Measurements from ENCODE around the gene NKX1-2. TPM values are rescaled to one million over a fixed set of nuclear protein-coding genes. Genes with fewer than 3 reads are reported as not detected.

NKX1-2 gene
- total RNA-seq, 1 experiment from 2014 or later: 0.36 TPM

DNA sequence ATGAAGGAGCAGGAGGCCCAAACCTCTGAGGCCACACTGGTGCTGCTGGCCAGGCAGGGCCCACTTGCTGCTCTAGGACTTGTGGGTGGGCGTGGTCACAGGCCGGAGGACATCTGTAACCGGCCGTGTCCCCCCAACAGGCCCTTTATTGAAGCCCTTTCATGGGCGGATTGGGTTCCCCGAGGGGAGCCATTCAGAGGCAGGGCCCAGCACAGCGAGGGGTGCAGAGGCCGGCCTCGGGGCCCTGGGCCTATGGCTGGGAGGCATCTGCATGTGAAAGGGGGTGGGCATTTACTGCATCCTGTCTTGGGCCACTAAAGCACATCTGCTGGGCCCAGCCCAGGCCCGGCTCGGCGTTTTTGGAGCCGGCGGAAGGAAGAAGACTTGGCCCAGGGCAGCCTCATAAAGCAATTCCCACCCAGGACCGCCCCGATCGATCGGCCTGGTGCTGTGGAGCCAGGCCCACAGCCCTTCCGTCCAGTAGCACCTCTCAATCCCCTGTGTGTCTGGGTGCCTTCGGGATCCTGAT is 20.2 kb upstream of the NKX1-2 start:
- ChIA-PET CTCF (no interaction called here), POLR2A (ENCODE audit: unreplicated experiment) (no interaction called here)
- no peak for ATAC-seq
- intact Hi-C loops (cut with micrococcal nuclease): no loop called here
- H3K36me3 ChIP-seq (ENCODE audit: low read depth, low read length): no peaks in the 10 kb centered on the region
- no peak for TF ChIP-seq EZH2phosphoT487 (IDR thresholded peaks at IDR 0.05; ENCODE audit: borderline replicate concordance, low read length)
- TF ChIP-seq EZH2 (IDR thresholded peaks at IDR 0.05; ENCODE audit: low read length, unreplicated experiment): no peak
- TF ChIP-seq, protein P1, sequence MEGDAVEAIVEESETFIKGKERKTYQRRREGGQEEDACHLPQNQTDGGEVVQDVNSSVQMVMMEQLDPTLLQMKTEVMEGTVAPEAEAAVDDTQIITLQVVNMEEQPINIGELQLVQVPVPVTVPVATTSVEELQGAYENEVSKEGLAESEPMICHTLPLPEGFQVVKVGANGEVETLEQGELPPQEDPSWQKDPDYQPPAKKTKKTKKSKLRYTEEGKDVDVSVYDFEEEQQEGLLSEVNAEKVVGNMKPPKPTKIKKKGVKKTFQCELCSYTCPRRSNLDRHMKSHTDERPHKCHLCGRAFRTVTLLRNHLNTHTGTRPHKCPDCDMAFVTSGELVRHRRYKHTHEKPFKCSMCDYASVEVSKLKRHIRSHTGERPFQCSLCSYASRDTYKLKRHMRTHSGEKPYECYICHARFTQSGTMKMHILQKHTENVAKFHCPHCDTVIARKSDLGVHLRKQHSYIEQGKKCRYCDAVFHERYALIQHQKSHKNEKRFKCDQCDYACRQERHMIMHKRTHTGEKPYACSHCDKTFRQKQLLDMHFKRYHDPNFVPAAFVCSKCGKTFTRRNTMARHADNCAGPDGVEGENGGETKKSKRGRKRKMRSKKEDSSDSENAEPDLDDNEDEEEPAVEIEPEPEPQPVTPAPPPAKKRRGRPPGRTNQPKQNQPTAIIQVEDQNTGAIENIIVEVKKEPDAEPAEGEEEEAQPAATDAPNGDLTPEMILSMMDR (conservative IDR thresholded peaks at IDR 0.05; ENCODE audit: low read depth, low read length): no peak
- no peak for DNase-seq
- no peaks in the 10 kb centered on the region for H3K79me2 ChIP-seq (ENCODE audit: low read length)
- no peak overlapping the region for H3K27ac ChIP-seq (ENCODE audit: low read length)
- no peaks in the 10 kb centered on the region for H3K9me2 ChIP-seq (replicated peaks; ENCODE audit: low read length)
- no peaks in the 10 kb centered on the region for H3K4me1 ChIP-seq (ENCODE audit: insufficient read depth, low read length)
- H3F3A ChIP-seq (ENCODE audit: low read length, unreplicated experiment): no peaks in the 10 kb centered on the region
- BruUV-seq (replicated peaks): no TSS peak
- H3K9me3 ChIP-seq (ENCODE audit: low read length): no peaks in the 10 kb centered on the region
- no peak overlapping the region for H2AFZ ChIP-seq (ENCODE audit: low read length)
- no peak overlapping the region for H3K9ac ChIP-seq (ENCODE audit: low read length)
- H3K4me3 ChIP-seq (ENCODE audit: low read length): no peak overlapping the region
- no peak overlapping the region for H3K4me2 ChIP-seq (ENCODE audit: low read length)
- H4K20me1 ChIP-seq (ENCODE audit: low read length): no peaks in the 10 kb centered on the region
- H3K27me3 ChIP-seq (ENCODE audit: low read length): no peaks in the 10 kb centered on the region

DNA sequence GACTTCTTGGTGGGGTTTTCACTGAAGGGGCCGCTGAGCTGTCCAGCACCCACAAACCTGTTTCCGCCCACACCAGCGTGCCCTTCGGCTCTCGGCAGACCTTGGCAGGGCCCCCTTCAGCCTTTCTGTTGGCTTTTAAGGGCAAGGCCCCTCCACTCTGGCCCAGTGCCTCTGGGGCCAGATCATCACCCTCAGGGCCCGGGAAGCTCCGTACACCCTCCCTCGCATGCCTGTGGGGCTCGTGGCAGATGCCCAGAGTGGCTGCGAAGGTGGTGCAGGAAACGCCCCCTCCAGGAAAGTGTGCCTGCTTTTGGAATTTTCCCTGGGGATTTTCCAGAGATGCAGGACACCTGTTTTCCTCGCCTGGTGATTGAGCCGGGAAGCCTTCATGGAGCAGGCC is 18.8 kb upstream of the NKX1-2 start:
- H3K4me2 ChIP-seq (ENCODE audit: low read length): no peak overlapping the region
- H3K27ac ChIP-seq (ENCODE audit: low read length): no peak overlapping the region
- H3K9me3 ChIP-seq (ENCODE audit: low read length): no peaks in the 10 kb centered on the region
- H3K9ac ChIP-seq (ENCODE audit: low read length): no peak overlapping the region
- no peaks in the 10 kb centered on the region for H3K79me2 ChIP-seq (ENCODE audit: low read length)
- no peak overlapping the region for H2AFZ ChIP-seq (ENCODE audit: low read length)
- TF ChIP-seq, protein P1 (conservative IDR thresholded peaks at IDR 0.05; ENCODE audit: low read depth, low read length): no peak
- H3K4me3 ChIP-seq (ENCODE audit: low read length): no peak overlapping the region
- ATAC-seq: no peak
- H3K36me3 ChIP-seq (ENCODE audit: low read depth, low read length): no peaks in the 10 kb centered on the region
- H3F3A ChIP-seq (ENCODE audit: low read length, unreplicated experiment): no peaks in the 10 kb centered on the region
- H3K27me3 ChIP-seq (ENCODE audit: low read length): no peaks in the 10 kb centered on the region
- intact Hi-C loops (cut with micrococcal nuclease): no loop called here
- CTCF ChIA-PET: no interaction called here
- H4K20me1 ChIP-seq (ENCODE audit: low read length): no peaks in the 10 kb centered on the region
- POLR2A ChIA-PET (ENCODE audit: unreplicated experiment): no interaction called here
- DNase-seq: no peak
- H3K9me2 ChIP-seq (replicated peaks; ENCODE audit: low read length): no peaks in the 10 kb centered on the region
- H3K4me1 ChIP-seq (ENCODE audit: insufficient read depth, low read length): no peaks in the 10 kb centered on the region
- no TSS peak for BruUV-seq (replicated peaks)

DNA sequence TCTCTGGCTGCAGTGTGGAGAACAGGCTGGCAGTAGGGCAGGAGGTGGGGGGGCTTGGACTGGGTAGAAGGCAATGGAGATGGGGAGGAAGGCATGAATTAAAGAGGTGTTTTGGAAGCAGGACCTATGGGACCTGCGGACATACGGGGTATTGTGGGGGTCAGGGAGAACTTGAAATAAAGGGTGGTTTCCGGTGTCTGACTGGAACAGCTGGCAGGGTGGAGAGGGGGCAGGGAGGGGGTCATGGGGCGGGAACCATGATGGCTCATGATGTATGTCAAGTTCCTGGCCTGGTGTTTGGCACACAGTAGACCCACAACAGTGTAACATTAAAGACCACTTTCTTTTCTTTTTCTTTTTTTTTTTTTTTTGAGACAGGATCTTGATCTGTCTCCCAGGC is 17.3 kb upstream of the NKX1-2 start:
- Histone ChIP-seq H3K9ac (ENCODE audit: low read length) (no peak overlapping the region), H4K20me1 (ENCODE audit: low read length) (no peaks in the 10 kb centered on the region), H3K79me2 (ENCODE audit: low read length) (0 out of 2 replicates have a peak, but pooled peaks cover 4% of the 10 kb centered on the region), H2AFZ (ENCODE audit: low read length) (no peak overlapping the region), H3K4me3 (ENCODE audit: low read length) (no peak overlapping the region), H3K27ac (ENCODE audit: low read length) (no peak overlapping the region), H3K4me1 (ENCODE audit: insufficient read depth, low read length) (no peaks in the 10 kb centered on the region), H3K9me3 (ENCODE audit: low read length) (no peaks in the 10 kb centered on the region), H3K36me3 (ENCODE audit: low read depth, low read length) (no peaks in the 10 kb centered on the region), H3K27me3 (ENCODE audit: low read length) (no peaks in the 10 kb centered on the region), H3K4me2 (ENCODE audit: low read length) (no peak overlapping the region), H3F3A (ENCODE audit: low read length, unreplicated experiment) (no peaks in the 10 kb centered on the region), H3K9me2 (replicated peaks; ENCODE audit: low read length) (no peaks in the 10 kb centered on the region)
- ATAC-seq: no peak
- intact Hi-C loops (cut with micrococcal nuclease): no loop called here
- BruUV-seq (replicated peaks): no TSS peak
- no peak for DNase-seq
- POLR2A ChIA-PET (ENCODE audit: unreplicated experiment): no interaction called here
- TF ChIP-seq EZH2 (IDR thresholded peaks at IDR 0.05; ENCODE audit: low read length, unreplicated experiment): no peak
- TF ChIP-seq, protein P1 (conservative IDR thresholded peaks at IDR 0.05; ENCODE audit: low read depth, low read length): no peak
- no peak for TF ChIP-seq EZH2phosphoT487 (IDR thresholded peaks at IDR 0.05; ENCODE audit: borderline replicate concordance, low read length)
- CTCF ChIA-PET: no interaction called here
